Urinary bladder (tissue), 4 donors: ENCODE results near the gene HUNK. TPM values are rescaled to one million over a fixed set of nuclear protein-coding genes. Genes with fewer than 3 reads are reported as not detected.

Experiments used
- DNase-seq: peaks from one replicate; pipeline ENCODE4 v3.0.0-alpha.2; 2015; ENCODE audit errors: extremely low spot score
- H3K27ac ChIP-seq: one replicate; pipeline ENCODE4 v1.5.1; 2013; ENCODE audit warnings: low read depth, mild to moderate bottlenecking, moderate library complexity
- H3K36me3 ChIP-seq: one replicate; pipeline ENCODE4 v1.6.1; 2013; ENCODE audit warnings: mild to moderate bottlenecking, moderate library complexity; ENCODE audit not compliant: insufficient read depth
- H3K4me1 ChIP-seq: one replicate; pipeline ENCODE4 v1.6.1; 2013; ENCODE audit warnings: mild to moderate bottlenecking, moderate library complexity; ENCODE audit not compliant: insufficient read depth
- H3K4me3 ChIP-seq: one replicate; pipeline ENCODE4 v1.5.1; 2013; ENCODE audit warnings: low read depth, low read length
- WGBS: extraction: QIAGEN DNeasy Blood & Tissue Kit; methylation state at CpG from one replicate; pipeline ENCODE4 v1.1.7; 2013; 5-methylcytosine and 5-hydroxymethylcytosine counted together
- polyA plus RNA-seq: library from polyadenylated mRNA; stranded (reverse); fragments of 200-250 nt; gene quantifications from one replicate; pipeline ENCODE4 v1.2.3, GENCODE V29; 2013
- total RNA-seq: library from RNA; depleted of rRNA; stranded (reverse); fragments of >200 nt; gene quantifications from one replicate; pipeline ENCODE4 v1.2.3, GENCODE V29; 2014
- donor health status: healthy with polysubstance abuse.
- donor health status: healthy.

Gene HUNK
- total and polyA plus RNA-seq, 2 donors = 2.8 to 7.3 TPM

GRCh38 chr21:31909153-31910073 lies 36.6 kb downstream of the HUNK start:
- Histone ChIP-seq H3K4me1 (no peaks in the 10 kb centered on the region), H3K4me3 (no peak overlapping the region), H3K36me3 (no peaks in the 10 kb centered on the region), H3K27ac (no peak overlapping the region)
- WGBS = 40% methylated on average over 18 of the region's 18 CpGs
- DNase-seq = no peak

DNA sequence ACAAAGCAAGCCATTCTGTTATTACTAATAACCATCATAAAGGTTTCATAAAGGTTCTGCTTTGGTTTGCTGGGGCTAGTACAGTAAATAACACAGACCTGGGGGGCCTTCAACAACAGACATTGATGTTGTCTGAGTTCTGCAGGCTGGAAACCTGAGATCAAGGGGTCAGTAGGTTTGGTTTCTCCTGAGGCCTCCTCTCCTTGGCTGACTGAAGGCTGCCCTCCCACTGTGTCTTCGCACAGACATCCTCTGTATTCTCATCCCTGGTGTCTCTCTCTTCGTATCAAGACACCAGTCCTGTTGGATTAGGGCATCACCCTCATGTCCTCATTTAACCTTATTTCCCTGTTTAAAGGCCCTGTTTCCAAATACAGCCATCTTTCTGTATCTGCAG lies 37.3 kb downstream of the HUNK start:
- no peak overlapping the region for H3K27ac ChIP-seq
- WGBS = 88% methylated on average over 2 of the region's 2 CpGs
- no peaks in the 10 kb centered on the region for H3K36me3 ChIP-seq
- H3K4me3 ChIP-seq = no peak overlapping the region
- no peak for DNase-seq
- no peaks in the 10 kb centered on the region for H3K4me1 ChIP-seq

DNA sequence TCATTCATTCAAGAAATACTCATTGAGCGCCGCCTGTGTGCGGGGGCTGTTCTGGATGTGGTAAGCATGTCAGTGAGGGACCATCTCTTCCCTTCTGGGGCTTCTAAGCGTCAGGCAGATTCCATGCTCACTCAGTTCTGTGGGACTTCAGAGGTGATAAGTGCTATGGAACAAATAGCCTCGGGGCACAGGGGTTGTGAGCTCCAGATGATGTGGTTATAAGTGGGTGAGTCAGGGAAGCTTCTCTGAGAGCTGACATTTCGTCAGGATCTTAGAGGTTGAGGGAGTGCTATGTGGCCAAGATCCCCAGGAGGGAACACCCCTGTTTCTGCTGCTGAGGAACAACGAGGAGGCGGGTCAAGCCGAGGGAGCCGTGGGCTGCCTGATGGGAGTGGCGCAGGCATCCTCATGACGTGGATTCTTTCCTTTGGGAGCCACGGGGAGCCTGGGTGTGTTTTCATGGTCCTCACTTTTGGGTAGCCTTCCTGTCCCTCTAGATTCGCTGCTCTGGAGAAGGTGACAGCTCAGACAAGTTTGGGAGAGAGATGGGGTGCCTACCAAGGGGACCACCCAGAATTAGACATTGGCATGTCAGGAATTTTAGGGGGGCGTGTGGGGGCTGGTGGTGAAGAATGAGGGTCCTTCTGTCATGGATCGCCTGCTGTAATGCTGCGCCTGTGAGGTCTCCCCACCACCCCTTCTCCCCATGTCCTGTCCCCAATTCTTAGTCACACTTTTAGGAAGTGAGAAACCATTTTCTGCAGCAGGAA lies 38.5 kb downstream of the HUNK start:
- Histone ChIP-seq H3K4me1 (no peaks in the 10 kb centered on the region), H3K27ac (no peak overlapping the region), H3K4me3 (no peak overlapping the region), H3K36me3 (no peaks in the 10 kb centered on the region)
- DNase-seq = no peak
- 90% methylated on average over 17 of the region's 17 CpGs for WGBS

- no peak overlapping the region for H3K27ac ChIP-seq
- DNase-seq = no peak
- WGBS = 87% methylated on average over 9 of the region's 9 CpGs
Observed at GRCh38 chr21:31912501-31912900, 39.7 kb downstream of the HUNK start.

GRCh38 chr21:31913182-31913608 lies 40.4 kb downstream of the HUNK start:
- H3K27ac ChIP-seq = no peak overlapping the region
- no peaks in the 10 kb centered on the region for H3K36me3 ChIP-seq
- WGBS = 77% methylated on average over 5 of the region's 5 CpGs
- DNase-seq = no peak
- no peaks in the 10 kb centered on the region for H3K4me1 ChIP-seq
- no peak overlapping the region for H3K4me3 ChIP-seq

More at GRCh38 chr21:31912501-31912900, 39.7 kb downstream of the HUNK start:
- H3K36me3 ChIP-seq = no peaks in the 10 kb centered on the region
- H3K4me3 ChIP-seq = no peak overlapping the region
- no peaks in the 10 kb centered on the region for H3K4me1 ChIP-seq

GRCh38 chr21:31914472-31914871 lies 41.7 kb downstream of the HUNK start:
- 52% methylated on average over 4 of the region's 4 CpGs for WGBS
- H3K4me3 ChIP-seq = no peak overlapping the region
- no peak for DNase-seq
- no peaks in the 10 kb centered on the region for H3K36me3 ChIP-seq
- H3K27ac ChIP-seq = no peak overlapping the region
- no peaks in the 10 kb centered on the region for H3K4me1 ChIP-seq

DNA sequence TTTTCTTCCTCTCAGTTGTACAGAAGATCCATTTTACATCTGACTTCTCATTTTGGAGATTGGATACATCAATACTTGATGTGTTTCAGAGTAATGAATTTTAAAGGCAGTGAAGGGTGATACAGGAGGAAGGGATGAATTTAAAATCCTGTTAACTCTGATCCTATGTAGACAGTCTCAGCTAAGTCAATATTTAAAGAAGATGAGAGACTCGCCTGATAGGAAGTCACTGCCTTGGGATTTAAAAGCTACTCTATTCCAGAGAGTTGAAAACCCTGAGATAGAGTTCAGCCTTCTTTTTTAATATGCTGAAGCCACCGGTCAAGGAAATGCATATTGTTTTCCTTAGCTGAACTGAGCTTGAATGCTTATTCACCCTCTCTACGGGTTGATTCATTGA lies 42.7 kb downstream of the HUNK start:
- H3K4me1 ChIP-seq = no peaks in the 10 kb centered on the region
- no peaks in the 10 kb centered on the region for H3K36me3 ChIP-seq
- no peak overlapping the region for H3K4me3 ChIP-seq
- H3K27ac ChIP-seq = no peak overlapping the region
- 72% methylated on average over 3 of the region's 3 CpGs for WGBS
- DNase-seq = no peak

DNA sequence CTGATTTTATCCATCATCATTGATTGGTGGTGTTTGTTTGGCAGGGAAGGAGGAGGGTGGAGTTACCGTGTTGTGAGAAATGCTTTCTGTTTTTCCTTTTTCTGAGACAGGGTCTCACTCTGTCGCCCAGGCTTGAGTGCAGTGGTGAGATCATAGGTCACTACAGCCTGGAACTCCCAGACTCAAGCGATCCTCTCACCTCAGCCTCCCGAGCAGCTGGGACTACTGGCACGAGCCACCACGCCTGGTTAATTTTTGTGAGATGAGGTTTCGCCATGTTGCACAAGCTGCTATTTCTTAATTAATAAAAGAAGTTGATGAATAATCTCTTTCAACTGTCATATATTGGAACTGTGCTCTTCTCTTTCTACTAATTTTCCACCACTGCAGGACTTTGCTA lies 44.3 kb downstream of the HUNK start:
- 94% methylated on average over 7 of the region's 7 CpGs for WGBS
- Histone ChIP-seq H3K36me3 (no peaks in the 10 kb centered on the region), H3K27ac (no peak overlapping the region), H3K4me1 (no peaks in the 10 kb centered on the region), H3K4me3 (no peak overlapping the region)
- DNase-seq = no peak

- Histone ChIP-seq H3K4me1 (no peaks in the 10 kb centered on the region), H3K27ac (no peak overlapping the region), H3K4me3 (no peak overlapping the region), H3K36me3 (no peaks in the 10 kb centered on the region)
- DNase-seq = no peak
- 96% methylated on average over 3 of the region's 3 CpGs for WGBS
Observed at GRCh38 chr21:31918250-31918775, 45.5 kb downstream of the HUNK start.

GRCh38 chr21:31920275-31920674 lies 47.5 kb downstream of the HUNK start:
- 74% methylated on average over 1 of the region's 1 CpG for WGBS
- Histone ChIP-seq H3K4me3 (no peak overlapping the region), H3K4me1 (no peaks in the 10 kb centered on the region), H3K27ac (no peak overlapping the region), H3K36me3 (no peaks in the 10 kb centered on the region)
- DNase-seq = no peak

- 93% methylated on average over 6 of the region's 6 CpGs for WGBS
Observed at GRCh38 chr21:31921079-31921478, 48.3 kb downstream of the HUNK start.

DNA sequence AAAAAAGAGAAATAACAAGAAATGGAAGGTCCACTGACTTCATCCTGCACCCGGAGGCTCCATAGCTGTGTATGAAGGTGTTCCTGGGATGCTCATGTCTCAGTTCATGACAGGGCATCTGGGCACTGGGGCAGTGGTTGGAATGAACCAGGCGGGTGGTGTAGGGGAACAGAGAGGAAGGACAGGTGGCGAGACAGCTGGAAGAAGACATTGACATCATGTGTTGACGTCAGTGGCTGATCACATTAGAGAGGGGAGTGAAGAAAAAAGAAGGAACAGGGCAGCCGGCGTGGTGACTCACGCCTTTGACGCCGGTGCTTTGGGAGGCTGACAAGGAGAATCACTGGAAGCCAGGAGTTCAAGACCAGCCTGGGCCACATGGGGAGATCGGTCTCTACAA lies 50.1 kb downstream of the HUNK start:
- H3K36me3 ChIP-seq = no peaks in the 10 kb centered on the region
- no peak for DNase-seq
- 95% methylated on average over 10 of the region's 10 CpGs for WGBS

More at GRCh38 chr21:31921079-31921478, 48.3 kb downstream of the HUNK start:
- DNase-seq = no peak
- H3K4me3 ChIP-seq = no peak overlapping the region
- H3K27ac ChIP-seq = no peak overlapping the region
- no peaks in the 10 kb centered on the region for H3K36me3 ChIP-seq
- no peaks in the 10 kb centered on the region for H3K4me1 ChIP-seq

GRCh38 chr21:31923756-31924155 lies 50.9 kb downstream of the HUNK start:
- DNase-seq = no peak
- H3K27ac ChIP-seq = no peak overlapping the region
- no peak overlapping the region for H3K4me3 ChIP-seq
- 96% methylated on average over 3 of the region's 3 CpGs for whole genome bisulfite sequencing
- H3K36me3 ChIP-seq = no peaks in the 10 kb centered on the region
- H3K4me1 ChIP-seq = no peaks in the 10 kb centered on the region

More for the DNA sequence above, 50.1 kb downstream of the HUNK start:
- Histone ChIP-seq H3K4me3 (no peak overlapping the region), H3K4me1 (no peaks in the 10 kb centered on the region), H3K27ac (no peak overlapping the region)

GRCh38 chr21:31924548-31924947 lies 51.7 kb downstream of the HUNK start:
- no peak for DNase-seq
- 95% methylated on average over 13 of the region's 13 CpGs for WGBS
- Histone ChIP-seq H3K4me3 (no peak overlapping the region), H3K36me3 (no peaks in the 10 kb centered on the region), H3K27ac (no peak overlapping the region), H3K4me1 (no peaks in the 10 kb centered on the region)
